ENCODE results near the gene HEXIM1. TPM values are rescaled to one million over a fixed set of nuclear protein-coding genes. Genes with fewer than 3 reads are reported as not detected.
A peak's percentile ranks its signal among the peaks of the same experiment; 100 is the strongest.

The HEXIM1 gene
- total and polyA plus RNA-seq, 4 experiments from 2014 or later = 2.8 to 30.8 (median 17.3) TPM

- Histone ChIP-seq H3K27me3 (ENCODE audit: insufficient read depth, low read length) (no peaks in the 10 kb centered on the region), H3K4me3 (ENCODE audit: low read length in 2 of 2) (no peak overlapping the region), H3K9me3 (ENCODE audit: control insufficient read depth in 1 of 2, low read length in 2 of 2) (no peaks in the 10 kb centered on the region), H3K36me3 (ENCODE audit: insufficient read depth, low read length) (no peaks in the 10 kb centered on the region), H3K27ac (ENCODE audit: low read depth, low read length) (peak overlapping the region; percentile 35), H3K4me1 (ENCODE audit: insufficient read depth, low read length) (peaks cover 47% of the 10 kb centered on the region)
- H3K4me1 Mint-ChIP-seq = peaks cover 17 to 58% (median 39%) of the 10 kb centered on the region in 4 donors
- H3K4me3 Mint-ChIP-seq = peak overlapping the region; percentile 33 to 69 (median 62)
- peaks cover 0 to 12% (median 0%) of the 10 kb centered on the region in 8 donors for H3K9me3 Mint-ChIP-seq
- ChIA-PET POLR2A (ENCODE audit: partially characterized antibody) (interaction anchor here (0.6 to 10.3 kb wide), 5 partner anchors 8 to 94 kb away, joined by 3 to 865 read pairs (median 4); partner anchors contain the start of genes ACBD4 and HEXIM2), CTCF (ENCODE audit: partially characterized antibody) (interaction anchor here (2.1 to 22.4 kb wide), 2 partner anchors 9 to 53 kb away, joined by 11 to 552 read pairs; partner anchors contain the start of genes ACBD4 and PLCD3)
- H3K27ac Mint-ChIP-seq = peak overlapping the region in 6 of 7 donors; percentile 42 to 100 (median 62)
- intact Hi-C loops (cut with micrococcal nuclease) = no loop called here
- H3K27me3 Mint-ChIP-seq = peaks cover 1 to 5% of the 10 kb centered on the region in 2 donors
- peaks cover 0 to 18% of the 10 kb centered on the region in 2 donors for H3K36me3 Mint-ChIP-seq
- peak in 1 of 5 donors; percentile 36 for DNase-seq
Measured at GRCh38 chr17:45144199-45145034, 3.9 kb upstream of the HEXIM1 start.

- peaks cover 0 to 23% of the 10 kb centered on the region in 2 donors for H3K36me3 Mint-ChIP-seq
- Histone ChIP-seq H3K4me1 (ENCODE audit: insufficient read depth, low read length) (peaks cover 48% of the 10 kb centered on the region), H3K27me3 (ENCODE audit: insufficient read depth, low read length) (no peaks in the 10 kb centered on the region), H3K9me3 (ENCODE audit: control insufficient read depth in 1 of 2, low read length in 2 of 2) (no peaks in the 10 kb centered on the region), H3K27ac (ENCODE audit: low read depth, low read length) (peak overlapping the region; percentile 35), H3K4me3 (ENCODE audit: low read length in 2 of 2) (no peak overlapping the region), H3K36me3 (ENCODE audit: insufficient read depth, low read length) (no peaks in the 10 kb centered on the region)
- DNase-seq = peak in 1 of 5 donors; percentile 33
- intact Hi-C loops (cut with micrococcal nuclease) = no loop called here
- H3K4me1 Mint-ChIP-seq = peaks cover 17 to 64% (median 42%) of the 10 kb centered on the region in 4 donors
- ChIA-PET POLR2A (ENCODE audit: partially characterized antibody) (interaction anchor here (0.6 to 10.3 kb wide), 4 partner anchors 10 to 171 kb away, joined by 3 to 865 read pairs (median 8); partner anchors contain the start of genes ACBD4 and HEXIM2), CTCF (ENCODE audit: partially characterized antibody) (interaction anchor here (1.1 to 22.4 kb wide), 3 partner anchors 10 to 54 kb away, joined by 3 to 552 read pairs (median 11); partner anchors contain the start of genes ACBD4 and PLCD3)
- H3K27me3 Mint-ChIP-seq = peaks cover 1 to 5% of the 10 kb centered on the region in 2 donors
- peaks cover 0 to 17% (median 0%) of the 10 kb centered on the region in 8 donors for H3K9me3 Mint-ChIP-seq
- peak overlapping the region in 4 of 7 donors; percentile 42 to 100 (median 55) for H3K27ac Mint-ChIP-seq
- peak overlapping the region in 6 of 8 donors; percentile 39 to 69 (median 49) for H3K4me3 Mint-ChIP-seq
Measured at GRCh38 chr17:45145035-45145389, 3.3 kb upstream of the HEXIM1 start.

GRCh38 chr17:45146166-45146565 lies 2.1 kb upstream of the HEXIM1 start:
- H3K4me1 Mint-ChIP-seq = peaks cover 21 to 69% (median 46%) of the 10 kb centered on the region in 4 donors
- no peaks in the 10 kb centered on the region for H3K36me3 ChIP-seq (ENCODE audit: insufficient read depth, low read length)
- intact Hi-C loops (cut with micrococcal nuclease) = no loop called here
- H3K36me3 Mint-ChIP-seq = peaks cover 0 to 25% of the 10 kb centered on the region in 2 donors
- H3K4me1 ChIP-seq (ENCODE audit: insufficient read depth, low read length) = peaks cover 53% of the 10 kb centered on the region
- H3K9me3 Mint-ChIP-seq = peaks cover 0 to 17% (median 0%) of the 10 kb centered on the region in 8 donors
- H3K27me3 Mint-ChIP-seq = peaks cover 1 to 5% of the 10 kb centered on the region in 2 donors
- H3K4me3 Mint-ChIP-seq = peak overlapping the region; percentile 93 to 99 (median 96)
- peak in 1 of 5 donors; percentile 28 for DNase-seq
- H3K4me3 ChIP-seq (ENCODE audit: low read length in 2 of 2) = no peak overlapping the region
- no peaks in the 10 kb centered on the region for H3K27me3 ChIP-seq (ENCODE audit: insufficient read depth, low read length)
- ChIA-PET POLR2A (ENCODE audit: partially characterized antibody) (interaction anchor here (1.2 to 10.3 kb wide), 4 partner anchors 11 to 170 kb away, joined by 3 to 865 read pairs (median 92); partner anchors contain the start of genes ACBD4, FMNL1 and HEXIM2), CTCF (ENCODE audit: partially characterized antibody) (interaction anchor here (1.1 to 22.4 kb wide), 3 partner anchors 11 to 53 kb away, joined by 3 to 552 read pairs (median 163); partner anchors contain the start of genes ACBD4, HEXIM2 and PLCD3)
- H3K9me3 ChIP-seq (ENCODE audit: control insufficient read depth in 1 of 2, low read length in 2 of 2) = no peaks in the 10 kb centered on the region
- no peak overlapping the region for H3K27ac ChIP-seq (ENCODE audit: low read depth, low read length)
- H3K27ac Mint-ChIP-seq = peak overlapping the region; percentile 15 to 100 (median 99)

GRCh38 chr17:45146592-45146889 lies 1.7 kb upstream of the HEXIM1 start:
- POLR2A ChIA-PET (ENCODE audit: partially characterized antibody) = interaction anchor here (1.2 to 10.3 kb wide), 4 partner anchors 11 to 170 kb away, joined by 3 to 865 read pairs (median 92); partner anchors contain the start of genes ACBD4, FMNL1 and HEXIM2
- H3K4me1 ChIP-seq (ENCODE audit: insufficient read depth, low read length) = peaks cover 53% of the 10 kb centered on the region

GRCh38 chr17:45146890-45147580 lies 1.2 kb upstream of the HEXIM1 start:
- POLR2A ChIA-PET (ENCODE audit: partially characterized antibody) = interaction anchor here (0.6 to 10.3 kb wide), 14 partner anchors 11 to 169 kb away, joined by 3 to 865 read pairs (median 30); partner anchors contain the start of genes ACBD4, DCAKD, FMNL1 and HEXIM2
- H3K4me3 Mint-ChIP-seq = peak overlapping the region; percentile 93 to 99 (median 96)
- H3K4me1 Mint-ChIP-seq = peaks cover 26 to 67% (median 47%) of the 10 kb centered on the region in 4 donors
- peaks cover 53% of the 10 kb centered on the region for H3K4me1 ChIP-seq (ENCODE audit: insufficient read depth, low read length)
- H3K36me3 Mint-ChIP-seq = peaks cover 0 to 25% of the 10 kb centered on the region in 2 donors
- peak overlapping the region; percentile 98 to 100 (median 100) for H3K27ac Mint-ChIP-seq
- CTCF ChIA-PET (ENCODE audit: partially characterized antibody) = interaction anchor here (6.3 to 22.4 kb wide), 3 partner anchors 12 to 50 kb away, joined by 158 to 552 read pairs (median 163); partner anchors contain the start of genes ACBD4, HEXIM2 and PLCD3
- H3K9me3 Mint-ChIP-seq = peaks cover 0 to 17% (median 0%) of the 10 kb centered on the region in 8 donors
- H3K4me3 ChIP-seq (ENCODE audit: low read length in 2 of 2) = peak overlapping the region; percentile 62 to 95
- H3K27me3 Mint-ChIP-seq = peaks cover 1 to 5% of the 10 kb centered on the region in 2 donors
- H3K36me3 ChIP-seq (ENCODE audit: insufficient read depth, low read length) = no peaks in the 10 kb centered on the region
- intact Hi-C loops (cut with micrococcal nuclease) = no loop called here
- H3K27ac ChIP-seq (ENCODE audit: low read depth, low read length) = peak overlapping the region; percentile 85
- H3K9me3 ChIP-seq (ENCODE audit: control insufficient read depth in 1 of 2, low read length in 2 of 2) = no peaks in the 10 kb centered on the region
- DNase-seq = peak in 1 of 5 donors; percentile 76
- H3K27me3 ChIP-seq (ENCODE audit: insufficient read depth, low read length) = no peaks in the 10 kb centered on the region

More at GRCh38 chr17:45146592-45146889, 1.7 kb upstream of the HEXIM1 start:
- peak overlapping the region; percentile 93 to 99 (median 96) for H3K4me3 Mint-ChIP-seq
- Histone ChIP-seq H3K36me3 (ENCODE audit: insufficient read depth, low read length) (no peaks in the 10 kb centered on the region), H3K9me3 (ENCODE audit: control insufficient read depth in 1 of 2, low read length in 2 of 2) (no peaks in the 10 kb centered on the region), H3K27me3 (ENCODE audit: insufficient read depth, low read length) (no peaks in the 10 kb centered on the region), H3K27ac (ENCODE audit: low read depth, low read length) (no peak overlapping the region), H3K4me3 (ENCODE audit: low read length in 2 of 2) (peak overlapping the region; percentile 58 to 95)
- H3K9me3 Mint-ChIP-seq = peaks cover 0 to 17% (median 0%) of the 10 kb centered on the region in 8 donors
- intact Hi-C loops (cut with micrococcal nuclease) = no loop called here
- CTCF ChIA-PET (ENCODE audit: partially characterized antibody) = interaction anchor here (7.9 to 22.4 kb wide), 2 partner anchors 11 to 15 kb away, joined by 163 to 552 read pairs; partner anchors contain the start of genes ACBD4, HEXIM2 and PLCD3
- no peak for DNase-seq
- peaks cover 0 to 25% of the 10 kb centered on the region in 2 donors for H3K36me3 Mint-ChIP-seq
- peaks cover 23 to 69% (median 45%) of the 10 kb centered on the region in 4 donors for H3K4me1 Mint-ChIP-seq
- H3K27me3 Mint-ChIP-seq = peaks cover 1 to 5% of the 10 kb centered on the region in 2 donors
- H3K27ac Mint-ChIP-seq = peak overlapping the region; percentile 98 to 100 (median 100)

- Histone ChIP-seq H3K9me3 (ENCODE audit: control insufficient read depth in 1 of 2, low read length in 2 of 2) (no peaks in the 10 kb centered on the region), H3K27me3 (ENCODE audit: insufficient read depth, low read length) (no peaks in the 10 kb centered on the region), H3K4me1 (ENCODE audit: insufficient read depth, low read length) (peaks cover 59% of the 10 kb centered on the region), H3K4me3 (ENCODE audit: low read length in 2 of 2) (peak overlapping the region; percentile 62 to 95), H3K27ac (ENCODE audit: low read depth, low read length) (peak overlapping the region; percentile 85), H3K36me3 (ENCODE audit: insufficient read depth, low read length) (no peaks in the 10 kb centered on the region)
- ChIA-PET POLR2A (ENCODE audit: partially characterized antibody) (interaction anchor here (0.6 to 10.3 kb wide), 20 partner anchors 12 to 168 kb away, joined by 3 to 865 read pairs (median 11); partner anchors contain the start of genes ACBD4, DCAKD, FMNL1 and HEXIM2), CTCF (ENCODE audit: partially characterized antibody) (interaction anchor here (0.6 to 22.4 kb wide), 8 partner anchors 12 to 87 kb away, joined by 3 to 552 read pairs (median 6); partner anchors contain the start of genes ACBD4, HEXIM2, NMT1 and PLCD3)
- DNase-seq = peak; percentile 83 to 89 (median 87)
- H3K36me3 Mint-ChIP-seq = peaks cover 0 to 25% of the 10 kb centered on the region in 2 donors
- H3K9me3 Mint-ChIP-seq = peaks cover 0 to 17% (median 0%) of the 10 kb centered on the region in 8 donors
- H3K4me1 Mint-ChIP-seq = peaks cover 26 to 66% (median 47%) of the 10 kb centered on the region in 4 donors
- H3K27ac Mint-ChIP-seq = peak overlapping the region; percentile 98 to 100 (median 100)
- peak overlapping the region; percentile 93 to 99 (median 96) for H3K4me3 Mint-ChIP-seq
- intact Hi-C loops (cut with micrococcal nuclease) = loop anchor here (1.0 to 2.0 kb wide), 7 partner anchors 12 to 100 kb away; partner anchors contain the start of genes ACBD4, HEXIM2 and NMT1
- peaks cover 1 to 5% of the 10 kb centered on the region in 2 donors for H3K27me3 Mint-ChIP-seq
Measured at GRCh38 chr17:45147581-45148182, 593 bp upstream of the HEXIM1 start.

Measured in CD4-positive, alpha-beta memory T cell (primary cell).